ENCODE results near the gene PMS2.
A peak's percentile ranks its signal among the peaks of the same experiment; 100 is the strongest.

Gene PMS2

GRCh38 chr7:6028563-6028962, 19.7 kb upstream of the PMS2 start:
- Histone ChIP-seq H3K4me3 (ENCODE audit: low read length) (no peak overlapping the region), H3K36me3 (ENCODE audit: control insufficient read depth, insufficient read depth, low read length) (peaks cover 24% of the 10 kb centered on the region), H3K4me1 (ENCODE audit: control insufficient read depth, insufficient read depth, low read length) (no peaks in the 10 kb centered on the region), H3K27me3 (ENCODE audit: control insufficient read depth, insufficient read depth, low read length) (no peaks in the 10 kb centered on the region), H3K9ac (ENCODE audit: low read length) (no peak overlapping the region), H3K27ac (ENCODE audit: low read depth, low read length) (no peak overlapping the region)

GRCh38 chr7:6027806-6028365, 19.0 kb upstream of the PMS2 start:
- Histone ChIP-seq H3K27ac (ENCODE audit: low read depth, low read length) (no peak overlapping the region), H3K9ac (ENCODE audit: low read length) (no peak overlapping the region), H3K4me3 (ENCODE audit: low read length) (no peak overlapping the region), H3K36me3 (ENCODE audit: control insufficient read depth, insufficient read depth, low read length) (peaks cover 30% of the 10 kb centered on the region), H3K4me1 (ENCODE audit: control insufficient read depth, insufficient read depth, low read length) (no peaks in the 10 kb centered on the region), H3K27me3 (ENCODE audit: control insufficient read depth, insufficient read depth, low read length) (no peaks in the 10 kb centered on the region)

- H3K9ac ChIP-seq (ENCODE audit: low read length): no peak overlapping the region
- H3K4me1 ChIP-seq (ENCODE audit: control insufficient read depth, insufficient read depth, low read length): no peaks in the 10 kb centered on the region
- H3K27ac ChIP-seq (ENCODE audit: low read depth, low read length): peak overlapping the region; percentile 43
- no peaks in the 10 kb centered on the region for H3K27me3 ChIP-seq (ENCODE audit: control insufficient read depth, insufficient read depth, low read length)
- peak overlapping the region; percentile 22 for H3K4me3 ChIP-seq (ENCODE audit: low read length)
- H3K36me3 ChIP-seq (ENCODE audit: control insufficient read depth, insufficient read depth, low read length): peaks cover 40% of the 10 kb centered on the region
These were observed 18.0 kb upstream of the PMS2 start for GRCh38 chr7:6026820-6027311.

DNA sequence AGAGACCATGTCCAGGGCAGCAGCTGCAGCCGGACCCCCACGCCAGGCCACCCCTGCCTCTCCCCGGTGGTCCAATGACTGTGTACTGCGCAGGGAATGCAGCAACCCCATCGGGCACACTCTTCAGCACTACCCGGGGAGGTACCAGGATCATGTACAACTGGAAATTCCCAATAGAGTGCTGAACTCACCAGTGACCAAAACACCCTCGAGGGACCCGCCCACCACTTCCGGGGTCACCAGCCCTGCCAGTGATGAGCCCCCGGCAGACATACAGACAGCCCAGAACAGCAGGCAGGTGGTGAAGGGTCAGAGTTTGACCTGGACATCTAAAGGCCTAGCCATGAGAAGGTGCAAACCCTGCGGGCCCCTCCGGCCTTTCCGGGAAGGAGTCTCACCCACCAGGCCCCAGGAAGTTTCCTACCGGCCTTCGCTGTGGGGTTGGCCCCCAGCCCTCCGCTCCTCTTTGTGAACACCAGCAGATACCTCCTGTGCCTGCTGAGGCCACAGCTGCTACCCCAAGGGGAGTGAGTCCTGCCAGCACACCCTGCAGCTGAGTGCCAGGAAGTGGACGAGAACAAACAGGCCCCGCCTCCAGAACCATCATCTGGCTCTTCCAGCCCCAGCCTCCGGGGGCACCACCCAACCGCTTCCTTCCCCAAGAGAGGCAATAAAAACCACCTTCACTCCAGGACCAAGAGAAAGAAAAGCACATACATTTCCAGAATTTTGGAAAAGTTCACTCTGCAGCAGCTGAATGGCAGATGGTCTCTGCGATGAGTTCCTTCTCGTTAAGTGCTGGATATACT, 17.4 kb upstream of the PMS2 start:
- Histone ChIP-seq H3K9ac (ENCODE audit: low read length) (no peak overlapping the region), H3K36me3 (ENCODE audit: control insufficient read depth, insufficient read depth, low read length) (peaks cover 40% of the 10 kb centered on the region), H3K27ac (ENCODE audit: low read depth, low read length) (peak overlapping the region; percentile 43), H3K4me1 (ENCODE audit: control insufficient read depth, insufficient read depth, low read length) (no peaks in the 10 kb centered on the region), H3K4me3 (ENCODE audit: low read length) (peak overlapping the region; percentile 22), H3K27me3 (ENCODE audit: control insufficient read depth, insufficient read depth, low read length) (no peaks in the 10 kb centered on the region)

- H3K27ac ChIP-seq (ENCODE audit: low read depth, low read length): no peak overlapping the region
- no peaks in the 10 kb centered on the region for H3K27me3 ChIP-seq (ENCODE audit: control insufficient read depth, insufficient read depth, low read length)
- no peaks in the 10 kb centered on the region for H3K4me1 ChIP-seq (ENCODE audit: control insufficient read depth, insufficient read depth, low read length)
- no peak overlapping the region for H3K9ac ChIP-seq (ENCODE audit: low read length)
- peaks cover 42% of the 10 kb centered on the region for H3K36me3 ChIP-seq (ENCODE audit: control insufficient read depth, insufficient read depth, low read length)
- H3K4me3 ChIP-seq (ENCODE audit: low read length): no peak overlapping the region
These were observed 15.2 kb upstream of the PMS2 start for GRCh38 chr7:6023974-6024435.

DNA sequence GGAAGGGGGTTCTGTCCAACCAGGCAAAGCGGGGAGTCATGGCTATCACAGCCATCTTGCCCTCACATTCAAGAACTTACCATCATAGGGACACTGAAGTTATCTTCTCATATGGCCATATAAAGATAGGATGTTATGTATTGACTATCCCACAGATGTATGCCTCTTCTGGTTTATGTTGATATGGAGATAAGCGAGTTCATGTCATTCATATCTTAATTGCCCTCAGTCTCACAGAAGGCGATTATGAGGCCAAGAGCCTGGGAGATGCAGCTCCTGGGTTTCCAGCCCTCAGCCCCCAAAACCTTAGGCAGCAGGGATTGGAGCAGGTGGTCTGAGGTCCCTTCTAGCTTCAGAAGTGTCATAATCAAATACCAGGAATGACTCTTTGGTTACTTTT, 13.9 kb upstream of the PMS2 start:
- Histone ChIP-seq H3K9ac (ENCODE audit: low read length) (no peak overlapping the region), H3K27me3 (ENCODE audit: control insufficient read depth, insufficient read depth, low read length) (no peaks in the 10 kb centered on the region), H3K27ac (ENCODE audit: low read depth, low read length) (no peak overlapping the region), H3K4me3 (ENCODE audit: low read length) (no peak overlapping the region), H3K4me1 (ENCODE audit: control insufficient read depth, insufficient read depth, low read length) (no peaks in the 10 kb centered on the region), H3K36me3 (ENCODE audit: control insufficient read depth, insufficient read depth, low read length) (peaks cover 38% of the 10 kb centered on the region)

DNA sequence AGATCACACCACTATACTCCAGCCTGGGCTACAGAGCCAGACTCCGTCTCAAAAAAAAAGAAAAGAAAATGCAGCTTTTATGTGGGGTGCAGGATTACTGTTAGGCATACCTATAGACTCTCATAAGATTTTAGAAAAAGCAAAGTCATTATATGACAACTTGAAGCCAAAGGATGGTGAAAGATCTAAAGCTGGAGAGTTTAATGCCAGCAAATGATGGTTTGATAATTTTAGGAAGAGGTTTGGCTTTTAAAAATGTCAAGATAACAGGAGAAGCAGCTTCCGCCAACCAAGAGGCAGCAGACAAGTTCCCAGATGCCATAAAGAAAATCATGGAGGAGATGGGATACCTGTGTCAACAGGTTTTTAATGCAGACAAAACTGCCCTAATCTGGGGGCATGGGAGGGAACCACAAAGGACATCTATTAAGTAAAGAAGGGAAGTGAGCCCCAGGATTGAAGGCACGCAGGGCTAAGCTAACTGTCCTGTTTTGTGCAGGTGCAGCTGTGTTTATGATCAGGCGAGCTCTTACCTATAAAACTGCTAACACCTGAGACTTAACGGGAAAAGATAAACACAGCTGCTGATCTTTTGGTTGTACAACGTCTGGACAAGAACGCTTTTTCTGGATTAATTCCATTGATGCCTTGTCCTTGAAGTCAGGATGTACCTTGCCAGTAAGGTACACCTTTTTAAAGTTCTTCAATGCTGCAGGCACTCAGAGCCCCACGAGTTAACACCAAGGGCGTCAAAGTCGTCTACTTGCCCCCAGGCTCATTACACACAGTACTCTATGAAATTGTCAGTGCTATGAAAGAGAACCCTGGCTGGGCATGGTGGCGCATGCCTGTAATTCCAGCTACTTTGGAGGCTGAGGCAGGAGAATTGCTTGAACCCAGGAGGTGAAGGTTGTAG, 11.8 kb upstream of the PMS2 start:
- Histone ChIP-seq H3K27me3 (ENCODE audit: control insufficient read depth, insufficient read depth, low read length) (no peaks in the 10 kb centered on the region), H3K36me3 (ENCODE audit: control insufficient read depth, insufficient read depth, low read length) (peaks cover 39% of the 10 kb centered on the region), H3K27ac (ENCODE audit: low read depth, low read length) (no peak overlapping the region), H3K4me1 (ENCODE audit: control insufficient read depth, insufficient read depth, low read length) (peaks cover 7% of the 10 kb centered on the region), H3K4me3 (ENCODE audit: low read length) (no peak overlapping the region), H3K9ac (ENCODE audit: low read length) (no peak overlapping the region)

DNA sequence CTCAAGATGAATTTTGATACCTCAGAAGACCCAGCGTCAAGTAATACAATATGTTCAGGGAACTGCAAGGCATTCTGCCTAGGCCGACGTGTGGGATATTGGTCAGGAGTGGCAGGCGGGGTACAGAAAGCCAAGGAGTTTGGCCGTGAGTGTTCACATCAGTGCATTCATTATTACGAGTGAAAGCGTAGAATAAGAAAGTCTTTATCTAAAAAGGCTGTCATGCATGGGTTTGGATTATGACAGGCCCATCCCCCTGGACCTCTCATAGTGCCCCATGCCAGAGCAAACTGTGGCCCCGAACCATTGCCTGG, 7.8 kb upstream of the PMS2 start:
- no peaks in the 10 kb centered on the region for H3K27me3 ChIP-seq (ENCODE audit: control insufficient read depth, insufficient read depth, low read length)
- H3K4me3 ChIP-seq (ENCODE audit: low read length): no peak overlapping the region
- peak overlapping the region; percentile 72 for H3K27ac ChIP-seq (ENCODE audit: low read depth, low read length)
- H3K4me1 ChIP-seq (ENCODE audit: control insufficient read depth, insufficient read depth, low read length): peaks cover 7% of the 10 kb centered on the region
- H3K36me3 ChIP-seq (ENCODE audit: control insufficient read depth, insufficient read depth, low read length): peaks cover 18% of the 10 kb centered on the region
- no peak overlapping the region for H3K9ac ChIP-seq (ENCODE audit: low read length)

GRCh38 chr7:6015917-6016652, 7.2 kb upstream of the PMS2 start:
- H3K9ac ChIP-seq (ENCODE audit: low read length): no peak overlapping the region
- no peaks in the 10 kb centered on the region for H3K27me3 ChIP-seq (ENCODE audit: control insufficient read depth, insufficient read depth, low read length)
- peaks cover 7% of the 10 kb centered on the region for H3K4me1 ChIP-seq (ENCODE audit: control insufficient read depth, insufficient read depth, low read length)
- peaks cover 18% of the 10 kb centered on the region for H3K36me3 ChIP-seq (ENCODE audit: control insufficient read depth, insufficient read depth, low read length)
- no peak overlapping the region for H3K4me3 ChIP-seq (ENCODE audit: low read length)
- peak overlapping the region; percentile 72 for H3K27ac ChIP-seq (ENCODE audit: low read depth, low read length)

DNA sequence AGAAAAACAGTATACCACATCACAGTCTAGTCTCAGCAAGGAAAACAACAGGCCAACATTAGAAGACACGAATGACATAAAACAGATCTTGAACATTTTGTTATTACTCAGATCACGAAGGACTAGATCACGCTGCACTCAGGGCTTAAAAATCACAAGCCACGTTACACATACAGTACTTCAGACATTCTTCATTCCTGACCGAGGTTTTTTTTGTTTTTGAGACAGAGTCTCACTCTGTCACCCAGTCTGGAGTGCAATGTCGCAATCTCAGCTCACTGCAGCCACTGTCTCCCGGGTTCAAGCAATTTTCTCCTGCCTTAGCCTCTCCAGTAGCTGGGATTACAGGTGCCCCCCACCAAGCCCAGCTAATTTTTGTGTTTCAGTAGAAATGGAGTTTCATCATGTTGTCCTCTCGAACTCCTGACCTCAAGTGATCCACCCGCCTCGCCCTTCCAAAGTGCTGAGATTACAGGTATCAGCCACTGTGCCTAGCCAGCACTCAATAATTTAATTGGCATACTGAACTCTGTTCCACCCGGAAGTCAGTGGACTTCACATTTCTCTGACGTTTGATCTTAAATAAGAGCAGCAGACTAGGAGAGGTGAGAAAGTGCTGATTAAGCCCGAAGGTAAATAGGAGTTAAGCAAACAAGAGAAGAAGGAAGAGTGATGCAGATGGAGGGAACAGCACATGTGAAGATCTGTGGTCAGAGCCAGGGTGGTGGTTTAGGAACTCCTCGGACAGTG, 3.7 kb upstream of the PMS2 start:
- Histone ChIP-seq H3K27me3 (ENCODE audit: control insufficient read depth, insufficient read depth, low read length) (no peaks in the 10 kb centered on the region), H3K36me3 (ENCODE audit: control insufficient read depth, insufficient read depth, low read length) (peaks cover 12% of the 10 kb centered on the region), H3K9ac (ENCODE audit: low read length) (no peak overlapping the region), H3K4me3 (ENCODE audit: low read length) (no peak overlapping the region), H3K4me1 (ENCODE audit: control insufficient read depth, insufficient read depth, low read length) (peaks cover 10% of the 10 kb centered on the region), H3K27ac (ENCODE audit: low read depth, low read length) (peak overlapping the region; percentile 27)

DNA sequence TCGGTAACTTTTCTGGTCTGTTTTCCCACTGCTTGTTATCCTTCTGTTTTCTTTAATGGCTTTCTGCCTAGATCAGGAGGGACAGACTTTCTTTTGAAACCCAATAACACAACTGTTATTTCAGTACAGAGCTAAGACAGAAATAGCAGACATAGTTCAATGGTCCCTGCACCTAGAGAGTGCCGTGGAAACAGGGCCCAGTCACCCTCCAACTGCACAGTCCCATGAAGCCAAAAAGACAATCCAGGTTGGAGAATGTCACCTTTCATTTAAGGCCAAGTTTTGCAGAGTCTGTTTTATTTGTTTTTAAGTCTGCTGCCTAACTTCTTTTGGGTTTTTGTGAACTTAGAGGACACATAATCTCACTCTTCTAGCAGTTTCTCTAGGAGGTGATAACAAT, 2.7 kb upstream of the PMS2 start:
- no peak overlapping the region for H3K9ac ChIP-seq (ENCODE audit: low read length)
- no peaks in the 10 kb centered on the region for H3K27me3 ChIP-seq (ENCODE audit: control insufficient read depth, insufficient read depth, low read length)
- H3K4me1 ChIP-seq (ENCODE audit: control insufficient read depth, insufficient read depth, low read length): peaks cover 9% of the 10 kb centered on the region
- peaks cover 6% of the 10 kb centered on the region for H3K36me3 ChIP-seq (ENCODE audit: control insufficient read depth, insufficient read depth, low read length)
- peak overlapping the region; percentile 27 for H3K27ac ChIP-seq (ENCODE audit: low read depth, low read length)
- H3K4me3 ChIP-seq (ENCODE audit: low read length): no peak overlapping the region

Data from rectal smooth muscle tissue (tissue), 1 donor.